CD4-positive, alpha-beta T cell treated with Interferon gamma for 1 hour (primary cell): ENCODE results near the gene SGSH.

Source experiments
- DNase-seq: peaks from one replicate; pipeline ENCODE4 v3.0.0-alpha.2; 2020

SGSH gene

DNA sequence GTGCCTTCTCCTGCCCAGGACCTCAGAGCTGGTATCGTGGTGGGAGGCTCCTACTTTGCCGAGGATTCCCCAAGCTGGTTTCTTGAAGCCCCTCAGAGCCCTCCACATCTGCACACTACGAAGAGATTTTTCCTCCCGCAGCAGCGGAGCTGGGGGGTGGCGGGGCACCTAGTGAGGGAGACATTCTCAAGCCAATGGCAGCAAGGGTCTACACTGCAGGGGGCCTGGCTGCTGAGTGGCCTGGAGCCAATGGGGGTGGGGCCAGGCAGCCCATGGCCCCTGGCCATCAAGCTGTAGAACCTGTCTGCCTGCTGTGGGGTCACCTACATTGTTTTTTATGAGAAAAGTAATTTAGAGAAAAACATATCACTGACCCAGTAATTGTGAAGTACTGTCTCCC lies 5.1 kb upstream of the SGSH start:
- DNase-seq: no peak

DNA sequence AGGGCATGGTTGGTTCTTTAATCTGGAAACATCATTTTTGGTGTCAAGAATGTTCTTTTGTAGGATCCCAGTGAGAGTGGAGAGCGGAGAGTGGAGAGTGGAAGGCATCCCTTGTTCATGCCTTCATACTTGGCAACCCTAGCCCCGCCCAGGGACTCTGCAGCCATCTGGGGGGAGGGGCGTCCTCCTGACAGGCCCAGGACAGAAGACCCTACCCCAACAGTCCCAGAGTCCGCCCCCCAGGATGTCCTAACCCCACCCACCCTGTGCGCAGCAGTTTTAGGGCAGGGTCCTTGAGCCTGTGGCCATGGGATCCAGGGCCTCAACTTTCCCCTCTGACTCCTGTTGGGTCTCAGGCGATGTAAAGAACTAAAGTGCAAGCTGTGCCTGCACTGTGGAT lies 4.5 kb upstream of the SGSH start:
- DNase-seq: no peak

DNA sequence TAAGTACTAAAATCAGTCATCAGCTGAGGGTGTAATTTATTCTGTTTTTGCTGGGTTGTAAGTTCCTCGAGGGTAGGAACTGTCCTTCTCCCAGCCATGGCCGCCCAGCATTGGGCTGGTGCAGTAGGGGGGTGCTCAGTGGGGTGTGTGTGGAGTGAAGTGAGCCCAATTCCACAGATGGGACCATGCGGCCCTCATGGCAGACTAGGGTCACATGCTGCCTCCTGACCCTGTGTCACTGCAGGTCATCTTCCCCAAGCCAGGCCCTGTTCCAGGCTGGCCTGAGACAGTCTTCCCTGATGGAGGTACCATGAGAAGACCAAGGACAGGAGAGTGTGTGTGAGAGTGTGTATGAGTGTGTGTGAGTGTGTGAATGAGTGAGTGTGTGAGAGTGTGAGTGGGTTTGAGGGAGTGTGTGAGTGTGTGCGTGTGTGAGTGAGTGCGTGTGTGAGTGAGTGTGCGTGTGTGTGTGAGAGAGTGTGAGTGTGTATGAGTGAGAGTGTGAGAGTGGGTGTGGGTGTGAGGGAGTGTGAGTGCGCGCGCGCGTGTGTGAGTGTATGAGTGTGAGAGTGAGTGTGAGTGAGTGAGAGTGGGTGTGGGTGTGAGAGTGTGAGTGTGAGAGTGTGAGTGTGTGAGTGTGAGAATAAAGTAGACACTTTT lies 3.8 kb upstream of the SGSH start:
- no peak for DNase-seq

DNA sequence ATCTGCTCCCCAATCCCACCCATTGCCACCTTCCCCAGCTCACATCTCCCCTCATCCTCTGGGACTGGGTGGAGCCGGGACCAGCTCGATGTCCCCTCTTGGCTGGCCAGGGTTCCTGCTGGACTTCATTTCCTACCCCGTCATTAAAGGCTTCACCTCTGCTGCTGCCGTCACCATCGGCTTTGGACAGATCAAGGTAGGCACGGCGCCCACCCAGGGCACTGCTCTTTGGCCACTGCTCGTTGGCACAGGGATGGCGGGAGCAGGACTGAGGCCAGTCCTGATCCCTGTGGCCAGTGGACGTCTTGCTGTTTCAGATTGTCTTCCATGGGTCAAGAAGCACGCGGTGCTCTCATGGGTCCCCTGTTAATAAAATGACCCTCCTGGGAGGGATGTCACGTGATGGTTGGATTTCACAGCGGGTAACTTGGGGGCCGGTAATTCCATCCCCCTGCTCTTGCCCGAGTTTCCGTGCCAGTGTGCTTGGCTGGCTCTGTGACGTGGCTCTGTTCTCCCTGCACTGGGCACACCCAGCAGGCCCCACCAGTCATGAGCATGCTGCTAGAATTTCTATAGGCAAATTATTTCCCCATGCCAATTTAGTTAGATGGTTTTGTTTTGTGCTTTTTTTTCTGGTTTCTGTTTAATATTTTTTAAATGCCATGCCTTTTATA lies 3.1 kb upstream of the SGSH start:
- no peak for DNase-seq

DNA sequence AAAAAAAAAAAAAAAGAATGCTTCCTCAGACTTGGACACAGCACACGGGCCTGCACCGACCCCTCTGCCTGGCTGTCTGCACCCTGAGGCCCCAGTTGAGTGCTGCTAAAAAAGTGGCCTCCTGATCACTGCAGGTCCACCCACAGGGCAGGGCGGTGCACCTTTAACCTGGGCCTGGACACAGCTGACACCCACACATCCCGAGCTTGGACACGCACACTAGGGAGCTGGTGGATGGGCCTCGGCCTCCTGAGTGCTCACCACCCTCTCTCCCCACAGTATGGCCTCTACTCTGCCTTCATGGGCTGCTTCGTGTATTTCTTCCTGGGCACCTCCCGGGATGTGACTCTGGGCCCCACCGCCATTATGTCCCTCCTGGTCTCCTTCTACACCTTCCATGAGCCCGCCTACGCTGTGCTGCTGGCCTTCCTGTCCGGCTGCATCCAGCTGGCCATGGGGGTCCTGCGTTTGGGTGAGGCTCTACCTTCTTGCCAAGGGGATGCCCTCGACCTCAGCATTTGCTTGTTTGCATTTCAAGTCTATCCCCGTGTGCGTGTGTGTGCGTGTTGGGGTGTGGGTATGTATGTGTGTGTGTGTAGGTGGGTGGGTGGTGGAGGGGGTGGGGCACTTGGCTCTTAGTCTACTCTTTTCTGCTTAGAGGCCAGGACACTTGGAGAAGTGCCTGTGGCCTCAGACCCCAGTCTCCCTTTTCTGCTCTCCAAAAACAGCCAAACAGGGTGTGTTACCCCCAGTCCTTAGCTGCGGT lies 2.4 kb upstream of the SGSH start:
- no peak for DNase-seq

DNA sequence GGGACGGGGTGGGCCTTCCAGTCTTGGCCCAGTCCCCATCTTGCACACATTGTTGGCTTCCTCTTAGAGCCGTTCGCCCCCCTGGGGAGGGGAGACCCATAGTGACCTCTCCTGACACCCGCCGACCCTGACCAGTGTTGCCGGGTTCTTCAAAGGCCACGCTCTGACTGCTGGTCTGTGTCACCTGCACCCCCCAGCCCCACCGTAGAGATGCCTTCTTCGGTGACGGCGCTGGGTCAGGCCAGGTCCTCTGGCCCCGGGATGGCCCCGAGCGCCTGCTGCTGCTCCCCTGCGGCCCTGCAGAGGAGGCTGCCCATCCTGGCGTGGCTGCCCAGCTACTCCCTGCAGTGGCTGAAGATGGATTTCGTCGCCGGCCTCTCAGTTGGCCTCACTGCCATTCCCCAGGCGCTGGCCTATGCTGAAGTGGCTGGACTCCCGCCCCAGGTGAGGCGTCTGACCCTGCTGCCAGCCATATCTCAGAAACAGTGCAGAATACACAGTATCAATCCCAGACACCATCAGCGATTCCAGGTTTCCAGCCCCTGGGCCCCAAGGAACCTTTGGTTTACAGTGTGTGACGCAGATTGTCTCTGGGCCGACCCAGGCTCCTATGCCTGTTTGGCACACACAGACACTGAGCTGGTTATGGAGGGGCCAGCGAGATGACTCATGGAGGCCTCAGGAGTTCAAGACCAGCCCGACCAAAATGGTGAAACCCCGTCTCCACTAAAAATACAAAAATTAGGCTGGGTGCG lies 1.4 kb upstream of the SGSH start:
- DNase-seq: no peak

DNA sequence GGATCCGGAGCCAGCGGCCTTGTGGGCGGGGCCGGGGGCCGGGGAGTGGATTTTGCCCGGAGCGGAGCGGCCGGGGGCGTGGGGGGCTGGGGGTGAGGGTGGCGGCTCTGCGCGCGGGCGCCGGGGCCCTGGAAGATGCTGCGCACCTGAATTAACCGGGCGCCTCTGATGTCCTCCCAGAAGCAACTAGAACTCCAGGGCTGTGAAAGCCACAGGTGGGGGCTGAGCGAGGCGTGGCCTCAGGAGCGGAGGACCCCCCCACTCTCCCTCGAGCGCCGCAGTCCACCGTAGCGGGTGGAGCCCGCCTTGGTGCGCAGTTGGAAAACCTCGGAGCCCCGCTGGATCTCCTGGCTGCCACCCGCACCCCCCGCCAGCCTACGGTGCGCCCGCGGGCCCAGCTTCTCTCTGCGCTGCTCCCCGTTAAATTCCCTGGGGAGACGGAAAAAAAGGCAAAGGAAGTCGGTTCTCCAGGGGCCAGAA lies 643 bp upstream of the SGSH start:
- no peak for DNase-seq

DNA sequence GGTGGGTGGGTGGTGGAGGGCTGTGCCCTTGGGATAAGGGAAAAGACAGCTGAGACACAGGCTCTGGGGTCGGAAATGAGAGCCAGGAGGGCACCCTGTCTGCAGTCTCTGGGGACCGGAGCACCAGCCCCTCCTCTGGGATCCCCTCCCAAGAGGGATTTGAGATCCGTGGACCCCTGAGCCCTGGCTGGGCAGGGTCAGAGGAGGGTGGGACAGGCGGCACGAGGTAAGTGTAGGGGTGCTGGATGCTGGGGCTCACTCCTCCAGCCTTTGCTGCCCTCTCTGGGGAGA lies 425 bp downstream of the SGSH start:
- DNase-seq: no peak

DNA sequence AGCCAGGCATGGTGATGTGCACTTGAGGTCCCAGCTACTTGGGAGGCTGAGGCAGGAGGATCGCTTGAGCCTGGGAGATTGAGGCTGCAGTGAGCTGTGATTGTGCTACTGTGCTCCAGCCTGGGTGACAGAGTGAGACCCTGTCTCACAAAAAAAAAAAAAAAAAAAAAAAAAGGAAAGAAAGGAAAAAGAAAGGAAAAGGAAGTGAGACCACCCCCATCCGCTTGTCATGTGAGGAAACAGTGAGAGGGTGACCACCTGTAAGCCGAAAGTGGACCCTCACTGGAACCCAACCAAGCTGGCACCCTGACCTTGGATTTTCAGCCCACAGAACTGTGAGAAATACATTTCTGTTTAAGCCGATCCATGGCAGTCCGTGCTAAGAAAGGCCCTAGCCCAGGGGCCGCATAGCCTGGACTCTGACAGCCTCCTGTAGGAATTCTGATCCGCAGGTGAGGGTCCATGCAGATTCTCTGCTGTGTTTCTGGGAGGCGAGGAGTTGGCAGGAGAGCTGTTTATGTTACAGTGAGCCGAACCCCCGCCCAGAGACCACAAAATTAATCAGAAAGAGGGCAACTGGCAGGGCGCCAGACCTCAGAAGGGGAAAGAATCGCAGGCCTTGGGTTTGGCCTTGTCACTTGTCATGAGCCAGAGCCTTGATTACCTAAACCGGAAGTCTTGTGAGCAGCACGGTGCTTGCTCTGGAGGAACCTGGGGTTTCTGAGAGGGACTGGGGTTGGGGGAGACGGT lies 945 bp downstream of the SGSH start:
- DNase-seq: peak; percentile 89

DNA sequence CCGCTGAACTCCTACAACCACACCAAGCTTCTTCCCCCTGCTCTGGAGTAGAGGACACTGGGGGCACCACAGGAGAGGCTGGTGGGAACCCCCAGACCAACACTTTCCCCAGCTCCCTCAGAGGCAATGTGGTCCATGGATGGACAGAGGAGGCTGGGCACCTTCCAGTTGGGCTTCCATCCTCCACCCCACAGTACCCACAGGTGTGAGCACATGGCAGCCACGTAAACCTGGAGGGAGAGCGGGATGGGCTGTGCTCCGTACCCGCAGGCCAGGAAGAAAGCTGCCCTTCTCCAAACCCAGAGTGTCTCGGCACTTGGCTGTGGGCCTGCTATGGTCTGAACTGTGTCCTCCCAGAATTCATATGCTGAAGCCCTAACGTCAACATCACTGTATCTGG lies 1.7 kb downstream of the SGSH start:
- no peak for DNase-seq

DNA sequence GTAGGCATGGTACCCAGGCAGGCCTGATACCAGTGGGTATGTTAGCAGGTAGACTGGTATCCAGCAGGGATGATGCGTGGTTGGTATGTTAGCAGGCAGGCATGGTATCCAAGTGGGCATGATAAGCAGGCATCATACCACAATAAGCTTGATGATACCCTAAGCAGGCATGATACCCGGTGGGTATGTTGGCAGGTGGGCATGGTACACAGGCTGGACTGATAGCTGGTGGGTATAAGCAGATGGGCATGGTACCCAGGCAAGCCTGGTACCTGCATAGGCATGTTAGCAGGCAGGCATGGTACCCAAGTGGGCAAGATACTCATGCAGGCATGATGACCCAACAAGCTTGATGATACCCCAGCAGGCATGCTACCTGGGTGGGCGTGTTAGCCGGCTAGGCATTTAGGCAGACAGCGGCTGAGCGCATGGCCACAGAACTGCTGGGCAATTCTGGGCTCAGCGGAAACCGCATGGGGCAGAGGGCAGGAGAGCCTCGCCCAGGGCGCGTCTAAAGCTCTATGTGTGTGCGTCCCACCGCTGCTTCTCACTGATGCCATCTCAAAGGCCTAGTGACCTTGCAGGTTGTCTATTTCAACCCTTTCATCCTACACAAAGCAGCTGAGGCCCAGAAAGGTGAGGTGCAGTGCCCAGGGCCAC lies 2.3 kb downstream of the SGSH start:
- DNase-seq: no peak

DNA sequence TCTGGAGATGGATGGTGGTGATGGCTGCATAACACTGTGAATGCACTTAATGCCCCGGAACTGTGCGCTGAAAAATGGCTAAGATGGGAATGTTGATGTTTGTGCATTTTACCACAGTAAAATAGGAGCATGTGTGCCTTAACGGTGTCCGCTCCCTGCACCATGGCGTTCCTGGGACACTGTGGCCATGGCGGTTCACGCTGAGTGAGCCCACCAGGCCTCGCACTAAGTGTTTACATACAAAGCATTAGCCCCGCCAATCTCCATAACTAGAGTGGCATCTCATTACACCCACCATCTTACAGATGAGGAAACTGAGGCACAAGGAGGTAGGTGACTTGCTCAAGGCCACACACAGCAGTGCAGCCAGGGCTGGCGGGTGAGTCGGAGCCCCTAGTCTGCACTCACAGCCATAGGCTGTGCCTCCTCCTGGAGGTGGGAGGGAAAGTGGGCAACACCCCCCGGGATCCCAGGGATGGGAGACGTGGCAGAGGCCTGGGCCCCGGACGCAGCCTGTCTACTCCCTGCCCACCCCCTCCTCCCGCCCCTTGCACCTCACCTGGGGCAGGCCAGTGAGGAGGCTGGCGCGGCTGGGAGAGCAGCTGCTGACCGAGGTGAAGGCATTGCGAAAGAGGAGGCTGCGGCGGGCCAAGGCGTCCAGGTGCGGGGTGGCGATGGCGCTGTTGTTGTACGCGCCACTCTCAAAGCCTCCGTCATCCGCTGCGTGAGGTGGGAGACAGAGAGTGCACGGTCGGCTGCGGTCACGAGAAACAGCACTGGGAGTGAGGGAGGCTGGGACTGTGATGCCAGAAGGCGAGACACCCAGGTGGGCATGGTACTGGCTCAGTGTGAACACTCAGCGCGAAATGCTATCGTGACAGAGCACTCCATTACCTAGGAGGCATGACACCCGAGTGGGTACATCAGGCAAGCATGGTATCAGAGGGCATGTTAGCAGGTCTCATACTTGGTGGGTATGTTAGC lies 3.4 kb downstream of the SGSH start:
- no peak for DNase-seq

DNA sequence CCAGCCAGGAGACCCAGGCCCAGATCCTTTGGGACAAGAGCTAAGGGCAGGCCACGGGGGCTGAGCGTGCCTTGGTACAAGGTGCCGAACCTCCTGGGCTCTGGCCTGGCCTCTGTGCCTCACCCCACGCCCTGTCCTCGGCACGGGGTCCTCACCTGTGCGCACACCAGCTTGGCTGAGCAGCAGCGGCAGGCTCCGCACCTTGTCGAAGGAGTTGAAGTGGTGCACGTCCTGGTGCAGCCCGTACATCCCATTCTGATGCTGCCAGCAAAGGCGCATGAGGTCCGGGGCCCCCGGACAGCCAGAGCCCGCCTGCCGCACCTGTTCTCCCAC lies 5.3 kb downstream of the SGSH start:
- DNase-seq: no peak

DNA sequence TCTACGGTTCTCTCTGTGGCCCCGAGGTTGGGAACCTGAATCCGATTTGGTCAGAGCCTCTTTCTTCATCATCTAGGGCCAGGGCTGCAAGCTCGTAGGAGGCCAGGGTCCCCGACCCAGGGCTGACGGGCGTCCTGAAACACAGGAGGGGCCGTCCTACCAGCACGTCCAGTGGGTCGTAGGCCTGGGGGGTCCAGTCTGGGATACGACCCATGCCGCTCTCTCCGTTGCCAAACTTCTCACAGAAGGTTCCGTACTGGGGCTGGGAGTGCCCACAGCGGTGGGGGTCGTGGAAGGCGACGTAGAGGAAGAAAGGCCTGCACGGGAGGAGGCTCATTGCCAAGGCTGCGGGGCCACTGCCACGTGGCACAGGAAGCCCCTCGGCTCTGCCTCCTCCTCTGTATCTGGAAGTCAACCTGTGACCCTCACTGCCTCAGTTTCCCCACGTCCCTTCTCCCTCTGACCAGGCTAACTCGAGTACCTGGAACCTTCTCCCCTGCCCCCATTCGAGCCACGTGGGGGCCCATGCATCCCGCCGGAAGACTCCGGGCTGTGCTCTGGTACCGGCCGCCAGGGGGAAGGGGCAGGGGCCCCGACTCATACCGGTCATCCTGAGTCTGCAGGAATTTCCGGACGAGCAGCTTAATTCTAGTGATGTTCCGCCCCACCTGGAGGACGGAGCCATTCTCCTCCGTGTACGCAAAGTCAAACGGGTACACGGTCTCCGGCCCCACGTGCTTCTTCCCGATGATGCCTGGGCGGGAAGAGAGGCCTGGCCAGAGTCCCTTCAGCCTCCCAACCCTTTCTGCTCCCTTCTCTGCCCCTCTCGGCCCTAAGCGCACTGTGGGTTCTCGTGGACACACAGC lies 5.9 kb downstream of the SGSH start:
- DNase-seq: no peak

DNA sequence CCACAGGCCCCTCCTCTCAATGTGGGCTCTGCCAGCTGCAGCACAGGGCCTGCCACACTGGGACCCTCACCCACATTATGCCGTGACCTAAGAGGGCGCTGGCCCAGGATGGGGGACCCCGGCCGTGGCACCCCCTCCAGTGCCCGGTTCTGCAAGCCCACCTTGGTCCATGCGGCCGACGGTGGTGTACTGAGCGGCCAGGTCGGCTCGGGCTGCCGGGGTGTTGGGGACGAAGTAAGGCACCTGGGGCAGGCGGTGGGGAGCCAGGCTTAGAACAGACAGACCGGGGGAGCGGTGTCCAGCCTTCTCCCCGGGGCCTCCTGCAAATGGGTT lies 6.5 kb downstream of the SGSH start:
- no peak for DNase-seq

DNA sequence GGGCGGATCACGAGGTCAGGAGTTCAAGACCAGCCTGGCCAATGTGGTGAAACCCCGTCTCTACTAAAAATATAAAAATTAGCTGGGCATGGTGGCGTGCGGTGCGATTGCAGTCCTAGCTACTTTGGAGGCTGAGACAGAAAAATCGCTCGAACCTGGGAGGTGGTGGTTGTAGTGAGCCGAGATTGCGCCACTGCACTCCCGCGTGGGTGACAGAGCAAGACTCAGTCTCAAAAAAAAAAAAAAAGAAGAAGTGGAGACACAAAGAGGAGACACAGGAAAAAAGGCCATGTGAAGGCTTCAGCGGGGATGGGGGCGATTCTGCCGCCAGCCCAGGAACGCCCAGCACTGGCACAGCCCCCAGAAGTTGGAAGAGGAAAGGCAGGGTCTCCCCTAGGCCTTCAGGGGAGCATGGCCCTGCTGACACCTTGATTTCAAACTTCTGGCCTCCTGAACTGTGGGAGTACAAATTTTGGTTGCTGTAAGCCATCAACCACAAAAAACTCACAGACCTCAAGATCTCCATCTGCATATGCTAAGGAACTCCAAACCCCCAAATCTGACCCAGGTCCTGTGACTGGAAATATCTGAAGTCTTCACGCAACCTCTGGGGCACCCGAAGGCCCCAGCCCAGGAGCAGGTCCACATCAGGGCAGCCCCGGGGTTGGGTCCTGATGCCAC lies 7.0 kb downstream of the SGSH start:
- peak; percentile 44 for DNase-seq

DNA sequence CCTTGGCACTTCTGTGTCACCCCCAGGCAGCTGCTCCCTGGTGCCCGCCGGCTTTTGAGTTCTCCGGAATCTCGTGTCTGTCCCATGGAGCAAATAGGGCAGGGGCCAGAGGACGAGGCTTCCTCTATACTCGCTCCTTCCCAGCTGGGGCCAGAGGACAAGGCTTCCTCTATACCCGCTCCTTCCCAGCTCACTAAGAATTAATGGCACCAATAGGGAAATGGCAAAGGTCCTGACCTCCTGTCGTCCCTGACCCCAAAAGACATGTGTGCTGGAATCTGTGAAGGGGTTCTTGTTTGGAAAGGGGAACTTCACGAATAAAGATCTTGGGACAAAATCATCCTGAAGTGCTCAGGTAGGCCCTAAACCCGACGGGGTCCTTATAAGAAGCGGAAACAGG lies 7.6 kb downstream of the SGSH start:
- no peak for DNase-seq

DNA sequence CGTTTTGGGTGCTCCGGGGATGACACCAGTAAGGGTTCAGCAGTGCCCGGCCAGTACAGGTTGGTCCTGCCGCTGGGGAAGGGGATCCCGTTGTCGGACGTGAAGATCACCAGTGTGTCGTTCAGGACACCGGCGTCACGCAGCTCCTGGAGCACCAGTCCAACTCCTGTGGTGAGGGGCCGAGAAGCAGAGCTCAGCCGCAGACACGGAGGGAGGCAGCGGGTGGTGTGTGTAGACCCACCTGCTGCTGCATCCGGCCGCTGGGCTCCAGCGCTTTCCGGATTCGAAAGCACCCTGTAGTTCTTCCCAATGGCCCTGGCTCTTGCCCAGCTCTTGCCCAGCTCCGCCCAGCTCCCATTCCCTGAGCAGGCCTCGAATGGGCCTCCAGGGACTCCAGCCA lies 8.0 kb downstream of the SGSH start:
- DNase-seq: no peak

DNA sequence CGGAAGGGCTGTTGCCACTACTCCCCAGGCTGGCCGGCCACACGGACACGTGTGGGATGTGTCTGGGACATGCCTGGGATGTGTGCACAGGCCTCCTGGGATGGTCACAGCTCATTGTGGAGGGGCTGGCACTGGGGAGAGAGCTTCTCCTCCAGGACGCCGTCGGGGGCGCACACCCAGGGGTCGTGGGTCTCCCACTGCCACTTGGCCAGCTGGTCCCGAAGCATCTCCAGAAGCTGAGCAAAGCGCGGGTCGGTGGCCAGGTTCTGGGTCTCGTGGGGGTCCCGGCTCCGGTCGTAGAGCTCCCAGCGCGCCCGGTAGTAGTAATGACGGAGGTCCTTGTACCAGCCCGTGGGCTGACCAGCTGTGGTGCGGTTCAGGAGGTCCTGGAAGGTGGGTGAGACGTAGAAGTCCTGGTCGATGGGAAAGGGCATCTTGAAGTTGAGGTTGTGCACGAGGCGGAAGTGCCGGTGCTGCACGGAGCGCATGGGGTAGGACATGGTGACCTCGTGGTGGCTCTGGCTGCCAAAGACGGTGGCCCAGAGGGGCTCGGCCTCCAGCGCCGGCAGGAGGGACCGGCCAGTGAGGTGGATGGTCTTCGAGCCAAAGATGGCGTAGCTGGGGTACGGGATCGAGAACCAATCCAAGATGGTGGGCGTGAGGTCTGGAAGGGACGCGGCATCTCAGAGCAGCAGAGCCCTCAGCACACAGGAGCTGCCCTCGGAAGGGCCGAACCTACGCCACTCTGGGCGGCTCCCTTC lies 9.6 kb downstream of the SGSH start:
- DNase-seq: no peak
